Activated CD4-positive, alpha-beta T cell treated with anti-CD3 and anti-CD28 coated beads, Interleukin-2, amount 50 U/mL, for 16 hours (primary cell): ENCODE data around the gene NMRAL1.

Experiments
- DNase-seq: peaks from one replicate; pipeline ENCODE4 v3.0.0-alpha.2; 2020

The NMRAL1 gene

DNA sequence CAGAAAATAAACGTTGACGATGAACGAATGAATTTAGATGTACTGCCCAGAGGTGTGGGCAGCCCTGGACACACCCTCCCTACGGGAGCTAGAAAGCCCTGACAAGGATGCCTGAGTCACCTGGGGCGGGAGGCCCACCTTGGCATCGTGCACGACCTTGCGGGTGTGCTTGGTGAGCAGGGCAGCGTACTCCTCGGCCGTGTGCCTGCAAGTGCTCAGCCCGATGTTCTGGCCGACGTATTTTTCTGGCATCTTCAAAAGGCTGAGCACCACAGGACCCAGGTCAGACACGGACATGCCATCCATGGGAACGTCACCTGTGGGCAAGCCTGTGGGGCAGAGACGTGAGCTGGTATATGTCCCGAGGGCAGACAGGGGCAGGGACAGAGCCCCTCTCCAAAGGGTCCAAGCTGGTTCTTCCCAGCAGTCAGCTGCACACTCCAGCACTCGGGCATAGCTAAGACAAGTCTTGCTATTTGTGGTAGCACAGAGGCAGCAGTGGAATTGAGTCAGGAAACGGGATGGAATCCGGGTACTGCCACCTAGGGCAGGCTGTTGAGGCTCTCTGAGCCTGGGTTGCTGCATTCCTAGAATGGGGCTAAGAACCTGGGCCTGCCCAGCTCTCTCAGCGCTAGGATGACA is 10.8 kb downstream of the NMRAL1 start:
- no peak for DNase-seq

DNA sequence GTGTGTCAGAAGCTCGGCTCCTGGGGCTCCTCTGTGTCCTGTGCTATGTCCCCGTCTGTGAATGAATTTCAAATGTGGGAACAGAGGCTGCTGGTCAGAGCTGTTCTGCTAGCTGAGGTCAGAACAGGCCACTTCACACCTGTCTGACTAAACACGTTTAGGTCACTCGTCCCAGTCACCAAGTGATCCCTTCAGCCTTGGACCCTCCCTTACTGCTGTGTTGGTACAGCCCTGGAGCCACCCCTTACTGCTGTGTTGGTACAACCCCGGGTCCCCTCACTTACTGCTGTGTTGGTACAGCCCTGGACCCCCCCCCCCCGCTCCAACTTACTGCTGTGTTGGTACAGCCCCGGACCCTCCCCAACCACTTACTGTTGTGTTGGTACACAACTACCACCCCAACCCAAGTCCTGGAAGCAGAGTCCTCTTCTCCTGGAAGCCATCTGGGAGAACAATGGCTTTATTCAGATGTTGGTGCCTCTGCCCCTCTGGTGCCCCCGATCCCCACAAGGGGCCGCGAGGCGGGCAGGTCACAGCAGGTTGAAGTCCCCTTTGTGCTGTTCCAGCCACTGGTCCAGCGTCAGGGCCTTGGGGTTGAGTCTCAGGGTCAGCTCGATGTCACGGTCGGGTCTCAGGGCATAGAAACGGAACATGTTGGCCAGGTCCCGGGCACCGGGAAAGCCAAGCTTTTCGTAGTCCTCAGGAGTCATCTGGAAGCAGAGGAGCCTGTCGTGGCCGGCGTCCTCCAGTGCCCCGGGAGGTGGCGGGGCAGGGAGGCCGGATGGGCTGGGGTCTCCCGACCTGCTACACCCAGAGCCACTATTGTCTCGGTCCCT is 13.0 kb downstream of the NMRAL1 start:
- no peak for DNase-seq

- DNase-seq = no peak
Observed at GRCh38 chr16:4460936-4461249, 13.5 kb downstream of the NMRAL1 start.

GRCh38 chr16:4455951-4456350 is 18.5 kb downstream of the NMRAL1 start:
- no peak for DNase-seq

DNA sequence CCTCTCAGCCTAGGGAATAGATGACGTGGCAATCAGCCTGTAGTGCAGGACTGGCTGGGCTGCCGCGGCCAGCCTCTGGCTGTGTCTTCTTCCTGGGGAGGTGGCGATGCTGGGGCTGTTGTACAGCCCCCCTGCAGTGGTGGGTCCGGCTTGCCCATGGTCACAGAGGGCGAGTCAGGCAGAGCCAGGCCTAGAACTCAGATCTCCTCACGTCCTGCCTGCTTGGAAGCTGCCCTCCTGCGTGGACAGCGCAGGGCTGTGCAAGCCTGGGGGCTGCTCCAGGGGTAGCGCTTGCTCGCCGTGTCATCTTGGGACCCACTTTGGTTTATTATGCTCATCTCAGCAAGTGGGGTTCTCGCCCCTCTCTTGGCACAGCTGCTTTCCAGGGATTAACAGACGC is 19.3 kb downstream of the NMRAL1 start:
- no peak for DNase-seq

DNA sequence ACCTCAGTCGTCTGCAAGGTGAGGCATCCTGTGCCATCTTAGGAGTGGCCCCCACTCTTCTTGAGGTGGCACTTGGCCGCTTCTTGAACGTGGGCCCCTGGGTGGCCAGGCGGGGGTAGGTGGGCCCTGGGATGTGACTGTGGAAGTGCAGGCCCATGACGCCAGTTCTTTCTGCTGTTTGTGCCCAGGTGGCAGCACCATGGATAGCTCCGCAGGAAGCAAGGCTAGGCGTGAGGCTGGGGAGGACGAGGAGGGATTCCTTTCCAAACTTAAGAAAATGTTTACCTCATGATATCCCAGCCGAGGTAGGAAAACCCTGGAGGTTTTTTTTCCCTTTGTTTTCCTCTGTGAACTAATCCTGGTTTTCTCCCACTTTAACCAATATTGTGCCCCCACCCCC is 19.8 kb downstream of the NMRAL1 start:
- no peak for DNase-seq

DNA sequence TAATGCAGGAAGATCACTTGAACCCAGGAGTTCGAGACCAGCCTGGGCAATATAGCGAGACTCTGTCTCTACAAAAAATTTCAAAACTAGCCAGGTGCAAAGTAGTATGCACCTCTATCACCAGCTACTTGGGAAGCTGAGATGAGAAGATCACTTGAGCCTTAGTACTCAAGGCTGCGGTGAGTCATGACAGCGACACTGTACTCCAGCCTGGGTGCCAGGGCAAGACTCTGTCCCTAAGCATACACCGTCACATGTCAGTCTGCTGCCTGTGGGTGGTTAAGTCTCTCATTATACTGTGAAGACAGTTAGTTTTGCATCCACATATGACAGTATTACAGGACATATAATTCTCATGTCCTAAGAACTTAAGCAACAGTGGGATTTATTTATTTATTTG is 21.8 kb downstream of the NMRAL1 start:
- DNase-seq = no peak

GRCh38 chr16:4450931-4451519 is 23.4 kb downstream of the NMRAL1 start:
- no peak for DNase-seq

DNA sequence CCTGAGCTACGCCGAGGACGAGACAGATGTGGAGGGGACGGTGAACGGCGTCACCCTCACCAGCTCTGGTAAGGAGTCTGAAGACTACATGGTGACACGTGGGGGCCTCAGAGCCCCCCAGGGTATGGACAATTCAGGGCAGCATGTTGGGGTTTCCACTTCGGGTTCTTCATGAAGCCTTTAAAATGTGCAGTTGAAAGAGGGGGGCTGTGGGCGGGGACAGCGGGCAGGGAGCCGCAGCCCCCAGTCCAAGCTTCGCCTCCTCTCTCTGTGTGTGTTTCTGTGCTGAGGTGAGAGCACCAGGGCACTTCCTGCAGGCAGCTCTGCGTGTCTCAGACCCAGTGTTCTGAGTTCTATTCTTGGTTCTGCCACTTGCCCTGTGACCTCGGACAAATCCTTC is 24.0 kb downstream of the NMRAL1 start:
- no peak for DNase-seq

GRCh38 chr16:4443986-4444385 is 30.4 kb downstream of the NMRAL1 start:
- no peak for DNase-seq

GRCh38 chr16:4443271-4443670 is 31.2 kb downstream of the NMRAL1 start:
- DNase-seq = no peak

GRCh38 chr16:4442371-4442770 is 32.1 kb downstream of the NMRAL1 start:
- no peak for DNase-seq

DNA sequence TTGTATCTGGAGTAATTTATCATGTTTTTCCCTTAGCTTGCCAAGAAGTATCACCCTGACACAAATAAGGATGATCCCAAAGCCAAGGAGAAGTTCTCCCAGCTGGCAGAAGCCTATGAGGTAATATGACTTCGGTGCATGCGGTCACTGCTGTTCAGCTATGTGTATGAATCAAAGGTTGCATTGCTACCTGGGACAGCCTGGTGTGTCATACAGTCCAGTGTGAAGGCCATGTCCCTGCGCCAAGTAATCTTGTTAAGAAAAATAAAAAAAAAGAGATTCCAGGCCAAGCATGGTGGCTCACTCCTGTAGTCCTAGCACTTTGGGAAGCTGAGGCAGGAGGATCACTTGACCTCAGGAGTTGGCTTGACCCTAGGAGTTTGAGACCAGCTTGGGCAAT is 37.1 kb downstream of the NMRAL1 start:
- no peak for DNase-seq

GRCh38 chr16:4435337-4436067 is 38.9 kb downstream of the NMRAL1 start:
- DNase-seq = no peak

GRCh38 chr16:4433914-4434787 is 40.3 kb downstream of the NMRAL1 start:
- DNase-seq = no peak

- no peak for DNase-seq
Observed at GRCh38 chr16:4433228-4433627, 41.2 kb downstream of the NMRAL1 start.

DNA sequence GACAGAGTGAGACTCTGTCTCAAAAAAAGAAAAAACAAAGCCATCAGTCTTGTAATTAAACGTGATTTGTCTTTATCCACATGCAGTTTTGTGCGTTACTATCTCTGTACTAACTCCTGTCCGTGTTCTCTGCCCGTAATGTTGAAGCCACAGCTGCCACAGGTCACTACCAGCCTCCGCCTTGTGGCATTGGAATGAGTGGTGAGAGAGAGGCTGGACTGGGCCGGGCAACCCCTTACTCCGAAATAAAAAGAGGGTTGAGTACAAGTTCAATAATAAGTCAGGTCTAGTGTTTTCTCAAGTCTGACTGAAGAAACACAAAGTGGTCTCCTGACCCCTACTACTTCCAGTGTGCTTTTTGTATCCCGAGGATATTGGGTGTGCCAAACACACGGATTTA is 43.4 kb downstream of the NMRAL1 start:
- DNase-seq = no peak

- no peak for DNase-seq
Observed at GRCh38 chr16:4428500-4428899, 45.9 kb downstream of the NMRAL1 start.

DNA sequence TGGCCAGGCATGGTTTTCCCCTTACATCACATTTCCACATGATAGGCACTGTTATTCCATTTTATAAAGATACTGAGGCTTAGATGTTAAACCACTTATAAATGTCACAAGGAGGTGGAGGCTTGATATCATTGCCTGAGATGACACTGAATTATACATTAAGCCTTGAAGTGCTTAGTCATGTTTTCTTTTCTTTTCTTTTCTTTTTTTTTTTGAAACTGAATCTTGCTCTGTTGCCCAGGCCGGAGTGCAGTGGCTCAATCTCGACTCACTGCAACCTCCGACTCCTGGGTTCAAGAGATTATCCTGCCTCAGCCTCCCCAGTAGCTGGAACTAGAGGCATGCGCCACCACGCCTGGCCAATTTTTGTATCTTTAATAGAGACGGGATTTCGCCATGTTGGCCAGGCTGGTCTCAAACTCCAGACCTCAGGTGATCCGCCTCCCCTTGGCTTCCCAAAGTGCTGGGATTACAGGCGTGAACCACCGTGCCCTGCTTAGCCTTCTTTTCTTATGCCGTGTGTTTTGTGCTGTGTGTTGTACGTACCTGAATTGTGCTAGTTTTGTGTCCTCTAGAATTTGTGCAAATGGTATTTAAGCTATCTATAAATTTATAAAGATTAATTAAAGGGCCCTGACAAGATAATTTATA is 47.6 kb downstream of the NMRAL1 start:
- DNase-seq = no peak

- DNase-seq = peak; percentile 54
Observed at GRCh38 chr16:4426021-4426684, 48.3 kb downstream of the NMRAL1 start.

- DNase-seq = peak; percentile 93
Observed at GRCh38 chr16:4425378-4426020, 48.9 kb downstream of the NMRAL1 start, which contains the start of gene DNAJA3. Gene DNAJA3 (plus strand): TSS chr16:4425868. CDS start chr16:4425882, 14 bp downstream.
